ENCODE results near the gene UBE4B. TPM values are rescaled to one million over a fixed set of nuclear protein-coding genes. Genes with fewer than 3 reads are reported as not detected.

The UBE4B gene
- total and polyA plus RNA-seq, 9 of the 15 experiments (the other 6 are each of a cell fraction or from before 2014, with no cell fraction given) = 11.7 to 73.7 (median 40.1) TPM

DNA sequence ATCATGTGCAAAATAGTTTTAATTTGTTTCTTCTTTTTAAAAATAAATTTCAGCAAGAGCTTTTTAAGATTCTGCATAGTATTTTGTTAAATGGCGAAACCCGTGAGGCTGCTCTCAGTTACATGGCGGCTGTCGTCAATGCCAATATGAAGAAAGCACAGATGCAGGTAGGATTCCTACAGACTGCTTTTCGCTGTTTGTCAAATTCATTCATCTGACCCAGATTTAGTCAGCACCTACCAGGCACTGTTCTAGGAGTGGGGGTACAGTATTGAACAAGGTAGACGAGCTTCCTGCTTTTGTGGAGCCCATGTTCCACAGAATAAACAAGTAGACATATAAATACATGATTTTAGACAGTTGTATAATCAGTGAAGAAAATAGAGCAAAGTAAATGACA is 99.6 kb downstream of the UBE4B start:
- Histone ChIP-seq H3K36me3 (ENCODE audit: control insufficient read depth, insufficient read depth, low read length) (peaks cover 83% of the 10 kb centered on the region), H3K4me2 (ENCODE audit: insufficient read depth, low read length) (no peak overlapping the region), H3K4me1 (replicated peaks in 1 of 2; ENCODE audit: control insufficient read depth in 2 of 2, insufficient read depth in 2 of 2, low read length in 2 of 2) (no peaks in the 10 kb centered on the region), H3K9me1 (ENCODE audit: control insufficient read depth, insufficient read depth, low read length) (no peaks in the 10 kb centered on the region), H3K79me2 (ENCODE audit: control insufficient read depth, insufficient read depth, low read length) (no peaks in the 10 kb centered on the region), H3K9ac (ENCODE audit: insufficient read depth in 1 of 2, low read depth in 2 of 2, low read length in 2 of 2) (no peak overlapping the region), H4K20me1 (replicated peaks; ENCODE audit: control insufficient read depth, insufficient read depth, low read length) (no peaks in the 10 kb centered on the region), H3K27ac (ENCODE audit: extremely low read depth, low read depth, low read length) (no peak overlapping the region), H2AFZ (ENCODE audit: low read depth, low read length) (no peak overlapping the region), H3K4me3 (no peak overlapping the region), H3K27me3 (ENCODE audit: control insufficient read depth in 2 of 2, insufficient read depth in 2 of 2, low read length in 2 of 2) (no peaks in the 10 kb centered on the region), H3K9me3 (replicated peaks; ENCODE audit: control insufficient read depth, insufficient read depth, low read depth, low read length) (no peaks in the 10 kb centered on the region)
- WGBS (ENCODE audit: insufficient coverage, low coverage, missing lambda C conversion rate) = 93% methylated on average over 6 of the region's 6 CpGs
- no TSS peak for BruUV-seq (replicated peaks)
- in situ Hi-C loops (cut with MboI) = no loop called here
- POLR2A ChIA-PET = interaction anchor here (1.2 kb wide), 1 partner anchor 9 kb away, joined by 5 read pairs; no protein-coding TSS in a partner anchor
- TF ChIP-seq NR2C2 (CRISPR knock-in tag; IDR thresholded peaks at IDR 0.05) = no peak
- no peak for TF ChIP-seq NR2C2 (tag; IDR thresholded peaks at IDR 0.05)
- no peak for TF ChIP-seq NELFE (IDR thresholded peaks at IDR 0.05; ENCODE audit: insufficient read depth, insufficient read length)
- TF ChIP-seq HNRNPL (IDR thresholded peaks at IDR 0.05; ENCODE audit: low read depth, low read length) = no peak
- no peak for TF ChIP-seq DDX20 (tag; IDR thresholded peaks at IDR 0.05; ENCODE audit: low read depth)
- TF ChIP-seq, protein P1, sequence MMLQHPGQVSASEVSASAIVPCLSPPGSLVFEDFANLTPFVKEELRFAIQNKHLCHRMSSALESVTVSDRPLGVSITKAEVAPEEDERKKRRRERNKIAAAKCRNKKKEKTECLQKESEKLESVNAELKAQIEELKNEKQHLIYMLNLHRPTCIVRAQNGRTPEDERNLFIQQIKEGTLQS (IDR thresholded peaks at IDR 0.05) = no peak
- TF ChIP-seq, protein P1 (CRISPR knock-in tag; conservative IDR thresholded peaks at IDR 0.05) = no peak
- no peak for TF ChIP-seq ZNF143 (CRISPR knock-in tag; IDR thresholded peaks at IDR 0.05)
- TF ChIP-seq POLR2B (IDR thresholded peaks at IDR 0.05; ENCODE audit: low read depth, partially characterized antibody) = no peak
- no peak for TF ChIP-seq ZC3H4 (CRISPR knock-in tag; IDR thresholded peaks at IDR 0.05; ENCODE audit: borderline replicate concordance)
- TF ChIP-seq GTF2F1 (IDR thresholded peaks at IDR 0.05; ENCODE audit: low read depth, low read length) = no peak
- no peak for TF ChIP-seq PCBP2 (IDR thresholded peaks at IDR 0.05; ENCODE audit: low read depth, low read length, poor library complexity, severe bottlenecking)
- no peak for TF ChIP-seq FOXA1 (IDR thresholded peaks at IDR 0.05; ENCODE audit: borderline replicate concordance)
- no peak for TF ChIP-seq SIN3A (IDR thresholded peaks at IDR 0.05; ENCODE audit: borderline replicate concordance in 2 of 2, control insufficient read depth in 1 of 2, low read depth in 2 of 2, low read length in 2 of 2)
- no peak for TF ChIP-seq TAF1 (IDR thresholded peaks at IDR 0.05; ENCODE audit: control insufficient read depth, extremely low read depth, insufficient read depth, low read length, severe bottlenecking)
- no peak for TF ChIP-seq ZKSCAN8 (CRISPR knock-in tag; IDR thresholded peaks at IDR 0.05)
- intact Hi-C loops (cut with micrococcal nuclease) = no loop called here
- DNase-seq (ENCODE audit: extremely low read depth in 1 of 4, low spot score in 3 of 4) = no peak
- CTCF ChIA-PET (ENCODE audit: low intra/inter-chr PET ratio) = no interaction called here
- ATAC-seq = no peak
- no peak for FAIRE-seq

Data from K562 (cell line).